Endodermal cell (in vitro differentiated cells): ENCODE measurements around the gene INSL3. TPM values are rescaled to one million over a fixed set of nuclear protein-coding genes. Genes with fewer than 3 reads are reported as not detected.

Experiments used
- DNase-seq: peaks from one replicate; pipeline ENCODE4 v3.0.0-alpha.2; 2017
- H3K27ac ChIP-seq: 2 replicates; pipeline ENCODE4 v1.5.1; 2013; ENCODE audit warnings: mild to moderate bottlenecking, low read depth, low read length, moderate library complexity
- H3K27me3 ChIP-seq: 2 replicates; pipeline ENCODE4 v1.6.1; 2013; ENCODE audit warnings: mild to moderate bottlenecking, low read length, moderate library complexity; ENCODE audit not compliant: insufficient read depth, control insufficient read depth, poor library complexity, severe bottlenecking
- H3K36me3 ChIP-seq: 2 replicates; pipeline ENCODE4 v1.7.0; 2013; ENCODE audit warnings: mild to moderate bottlenecking, low read length, moderate library complexity; ENCODE audit not compliant: control insufficient read depth, insufficient read depth
- H3K4me1 ChIP-seq: one replicate; pipeline ENCODE4 v1.7.0; 2013; ENCODE audit warnings: low read length; ENCODE audit not compliant: control insufficient read depth, insufficient read depth
- H3K4me3 ChIP-seq: 2 replicates; pipeline ENCODE4 v1.5.1; 2013; ENCODE audit warnings: mild to moderate bottlenecking, low read length, moderate library complexity
- H3K9ac ChIP-seq: 2 replicates; pipeline ENCODE4 v1.6.1; 2013; ENCODE audit warnings: mild to moderate bottlenecking, low read length, moderate library complexity; ENCODE audit not compliant: poor library complexity, severe bottlenecking; ENCODE audit errors: extremely low read depth
- H3K9me3 ChIP-seq: 2 replicates; pipeline ENCODE4 v1.6.1; 2013; ENCODE audit warnings: mild to moderate bottlenecking, low read length, moderate library complexity; ENCODE audit not compliant: control insufficient read depth
- H3K27ac Mint-ChIP-seq: 2 replicates; pipeline ENCODE4 v1.8.0; 2020; ENCODE audit warnings: mixed read lengths
- H3K27me3 Mint-ChIP-seq: 2 replicates; pipeline ENCODE4 v1.8.0; 2021; ENCODE audit warnings: mild to moderate bottlenecking, mixed read lengths; ENCODE audit not compliant: insufficient read depth
- H3K36me3 Mint-ChIP-seq: 2 replicates; pipeline ENCODE4 v1.8.0; 2020; ENCODE audit warnings: low read depth, mixed read lengths
- H3K4me1 Mint-ChIP-seq: 2 replicates; pipeline ENCODE4 v1.8.0; 2020; ENCODE audit warnings: mixed read lengths
- H3K4me3 Mint-ChIP-seq: 2 replicates; pipeline ENCODE4 v1.8.0; 2020; ENCODE audit warnings: mild to moderate bottlenecking, moderate library complexity, mixed read lengths
- H3K9me3 Mint-ChIP-seq: 2 replicates; pipeline ENCODE4 v1.8.0; 2020; ENCODE audit warnings: mild to moderate bottlenecking, mixed read lengths
- WGBS, 2 experiments: methylation state at CpG; one replicate each; pipeline versions ENCODE4 v1.1.5 to v1.1.7; 2013; ENCODE audit warnings: missing lambda C conversion rate in 2 of 2, mixed read lengths in 1 of 2; ENCODE audit not compliant: insufficient coverage in 1 of 2, insufficient read length in 1 of 2; 5-methylcytosine and 5-hydroxymethylcytosine counted together
- total RNA-seq, 2 donors: library from RNA; stranded (reverse); fragmentation: NEBNext Ultra II Directional in 1 of 2; extraction: Animal tissue kit (Norgen Biotek cat#: 25700) in 1 of 2; gene quantifications; 2 replicates in 1 of 2; 3 replicates in 1 of 2; pipeline ENCODE4 v1.2.1, GENCODE V29; 2021
- TF ChIP-seq, protein P1 (sequence below): fragments of 200-600 bp; sonication (generic); conservative IDR thresholded peaks from 2 replicates; pipeline ENCODE4 v1.5.0; 2021; ENCODE audit warnings: antibody characterized with exemption, mild to moderate bottlenecking

INSL3 gene
- total RNA-seq, 2 donors from 2014 or later, result 0.80 TPM; not detected in 1

DNA sequence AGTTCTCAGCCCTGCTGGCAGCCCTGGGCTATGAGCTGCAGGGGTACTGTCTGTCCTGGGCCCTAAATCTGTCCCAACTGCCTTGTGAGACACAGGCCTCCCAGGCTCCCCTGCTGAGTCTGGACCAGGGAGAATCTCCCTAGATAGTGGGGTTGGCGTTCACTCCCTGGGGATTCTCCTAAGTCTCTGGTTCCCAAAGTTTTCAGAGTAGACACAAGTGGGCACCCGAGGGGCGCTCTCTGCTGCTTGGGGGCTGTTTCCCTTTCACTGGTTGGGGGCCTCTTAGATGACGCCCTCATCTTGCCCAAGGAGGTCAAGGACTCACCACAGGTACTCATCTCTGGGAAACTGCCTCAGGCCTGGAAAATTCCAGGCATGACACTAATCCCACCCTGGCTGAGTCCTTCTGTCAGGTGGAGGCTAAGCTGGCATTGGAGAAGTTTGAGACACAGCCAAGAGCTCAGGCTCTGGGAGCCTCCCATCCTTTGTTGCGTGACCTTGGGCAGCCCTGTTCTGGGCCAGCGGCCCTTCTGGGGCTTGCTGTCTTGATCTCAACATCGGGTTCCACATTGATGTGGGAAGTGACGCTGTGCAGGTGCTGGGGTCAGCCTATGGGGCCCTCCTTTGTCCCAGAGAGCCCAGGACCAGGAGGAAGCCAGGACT lies 42.3 kb upstream of the INSL3 start:
- Mint-ChIP-seq H3K4me3 (no peak overlapping the region), H3K4me1 (peaks cover 12% of the 10 kb centered on the region), H3K27me3 (no peaks in the 10 kb centered on the region), H3K27ac (peak overlapping the region; percentile 79), H3K36me3 (peaks cover 46% of the 10 kb centered on the region), H3K9me3 (no peaks in the 10 kb centered on the region)
- no peak overlapping the region for H3K9ac ChIP-seq
- H3K9me3 ChIP-seq, result no peaks in the 10 kb centered on the region
- H3K27me3 ChIP-seq, result no peaks in the 10 kb centered on the region
- H3K4me1 ChIP-seq, result no peaks in the 10 kb centered on the region
- H3K4me3 ChIP-seq, result no peak overlapping the region
- H3K27ac ChIP-seq, result no peak overlapping the region
- peaks cover 43% of the 10 kb centered on the region for H3K36me3 ChIP-seq
- peak; percentile 53 for DNase-seq
- TF ChIP-seq, protein P1, sequence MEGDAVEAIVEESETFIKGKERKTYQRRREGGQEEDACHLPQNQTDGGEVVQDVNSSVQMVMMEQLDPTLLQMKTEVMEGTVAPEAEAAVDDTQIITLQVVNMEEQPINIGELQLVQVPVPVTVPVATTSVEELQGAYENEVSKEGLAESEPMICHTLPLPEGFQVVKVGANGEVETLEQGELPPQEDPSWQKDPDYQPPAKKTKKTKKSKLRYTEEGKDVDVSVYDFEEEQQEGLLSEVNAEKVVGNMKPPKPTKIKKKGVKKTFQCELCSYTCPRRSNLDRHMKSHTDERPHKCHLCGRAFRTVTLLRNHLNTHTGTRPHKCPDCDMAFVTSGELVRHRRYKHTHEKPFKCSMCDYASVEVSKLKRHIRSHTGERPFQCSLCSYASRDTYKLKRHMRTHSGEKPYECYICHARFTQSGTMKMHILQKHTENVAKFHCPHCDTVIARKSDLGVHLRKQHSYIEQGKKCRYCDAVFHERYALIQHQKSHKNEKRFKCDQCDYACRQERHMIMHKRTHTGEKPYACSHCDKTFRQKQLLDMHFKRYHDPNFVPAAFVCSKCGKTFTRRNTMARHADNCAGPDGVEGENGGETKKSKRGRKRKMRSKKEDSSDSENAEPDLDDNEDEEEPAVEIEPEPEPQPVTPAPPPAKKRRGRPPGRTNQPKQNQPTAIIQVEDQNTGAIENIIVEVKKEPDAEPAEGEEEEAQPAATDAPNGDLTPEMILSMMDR, result no peak
- WGBS, 2 experiments, result 94 to 98% methylated on average over 6 to 8 of the region's 8 CpGs

DNA sequence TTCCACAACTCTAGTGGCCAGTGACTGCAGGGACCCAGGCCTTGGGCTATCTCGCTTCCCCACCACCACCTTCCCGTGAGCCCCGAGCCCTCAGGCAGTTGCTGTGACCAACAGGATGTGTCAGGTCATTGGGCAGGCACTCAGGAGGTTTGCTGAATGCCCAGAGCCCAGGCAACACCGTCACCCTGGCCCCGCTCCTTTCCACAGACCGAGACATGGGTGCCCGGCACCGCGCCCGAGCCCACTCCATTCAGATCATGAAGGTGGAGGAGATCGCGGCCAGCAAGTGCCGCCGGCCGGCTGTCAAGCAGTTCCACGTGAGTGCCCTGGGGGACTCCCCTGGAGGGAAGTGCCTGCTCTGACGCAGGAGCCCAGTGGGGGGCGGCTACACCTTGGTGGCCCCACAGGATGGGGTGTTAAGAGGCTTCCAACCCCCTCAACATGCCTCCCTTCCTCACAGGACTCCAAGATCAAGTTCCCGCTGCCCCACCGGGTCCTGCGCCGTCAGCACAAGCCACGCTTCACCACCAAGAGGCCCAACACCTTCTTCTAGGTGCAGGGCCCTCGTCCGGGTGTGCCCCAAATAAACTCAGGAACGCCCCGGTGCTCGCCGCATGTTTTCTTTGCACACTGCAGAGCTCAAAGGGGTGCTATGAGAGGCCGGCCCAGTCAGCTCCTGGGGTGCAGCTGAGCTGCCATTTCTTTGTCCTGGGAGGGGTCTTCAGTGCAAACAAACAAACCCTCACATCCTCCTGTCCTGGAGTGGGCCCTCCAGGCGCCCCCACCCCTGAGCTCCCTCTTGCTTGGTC lies 41.6 kb upstream of the INSL3 start:
- Histone ChIP-seq H3K36me3 (peaks cover 43% of the 10 kb centered on the region), H3K9me3 (no peaks in the 10 kb centered on the region), H3K9ac (no peak overlapping the region), H3K27ac (no peak overlapping the region), H3K4me1 (no peaks in the 10 kb centered on the region), H3K4me3 (no peak overlapping the region), H3K27me3 (no peaks in the 10 kb centered on the region)
- Mint-ChIP-seq H3K36me3 (peaks cover 46% of the 10 kb centered on the region), H3K9me3 (no peaks in the 10 kb centered on the region), H3K27ac (peak overlapping the region; percentile 83), H3K27me3 (no peaks in the 10 kb centered on the region), H3K4me1 (peaks cover 12% of the 10 kb centered on the region), H3K4me3 (peak overlapping the region; percentile 99)
- no peak for DNase-seq
- TF ChIP-seq, protein P1, result no peak
- 92% methylated on average over 11 to 31 of the region's 31 CpGs for WGBS, 2 experiments

DNA sequence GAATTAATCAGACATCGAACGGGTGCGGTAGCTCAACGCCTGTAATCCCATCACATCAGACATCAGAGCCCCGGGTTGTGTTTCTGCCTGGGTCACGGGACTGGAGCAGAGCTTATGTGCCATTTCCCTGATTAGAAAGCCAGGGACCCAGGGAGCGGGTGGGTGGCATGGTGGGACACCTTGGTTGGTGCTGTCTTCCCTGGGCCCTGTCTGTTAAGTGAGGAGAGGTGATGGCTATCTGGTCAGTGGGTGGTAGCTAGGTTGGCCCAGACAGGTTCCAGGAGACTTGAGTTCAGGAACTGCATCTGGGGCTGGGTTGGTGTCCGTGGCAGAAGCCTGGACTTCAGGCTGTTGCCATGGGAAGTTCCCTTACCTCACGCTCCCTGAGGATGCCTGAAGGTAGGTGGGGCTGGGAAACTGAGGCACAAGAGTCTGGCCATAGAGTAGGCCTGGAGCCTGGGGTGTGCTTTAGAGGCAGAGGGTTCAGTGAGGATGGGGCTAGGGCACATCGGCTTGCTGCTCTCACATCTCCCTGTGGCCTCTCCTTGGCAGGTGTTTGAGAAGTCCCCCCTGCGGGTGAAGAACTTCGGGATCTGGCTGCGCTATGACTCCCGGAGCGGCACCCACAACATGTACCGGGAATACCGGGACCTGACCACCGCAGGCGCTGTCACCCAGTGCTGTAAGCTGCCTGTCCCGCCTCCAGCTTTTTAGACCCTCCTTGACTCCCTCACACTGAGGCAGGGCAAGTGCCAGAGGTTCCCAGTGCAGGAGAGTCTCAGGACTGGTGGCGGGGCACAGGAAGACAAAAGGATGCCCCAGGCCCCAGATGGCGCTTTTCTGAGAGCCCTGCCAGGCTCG lies 40.5 kb upstream of the INSL3 start:
- peak overlapping the region; percentile 3 for H3K9ac ChIP-seq
- H3K4me3 ChIP-seq, result peak overlapping the region; percentile 100
- no peak for DNase-seq
- Mint-ChIP-seq H3K9me3 (no peaks in the 10 kb centered on the region), H3K36me3 (peaks cover 46% of the 10 kb centered on the region), H3K4me1 (peaks cover 12% of the 10 kb centered on the region), H3K4me3 (peak overlapping the region; percentile 99), H3K27ac (peak overlapping the region; percentile 99), H3K27me3 (no peaks in the 10 kb centered on the region)
- H3K36me3 ChIP-seq, result peaks cover 43% of the 10 kb centered on the region
- H3K4me1 ChIP-seq, result no peaks in the 10 kb centered on the region
- H3K27ac ChIP-seq, result no peak overlapping the region
- no peaks in the 10 kb centered on the region for H3K27me3 ChIP-seq
- no peaks in the 10 kb centered on the region for H3K9me3 ChIP-seq
- TF ChIP-seq, protein P1, result no peak
- 95 to 97% methylated on average over 6 to 23 of the region's 23 CpGs for WGBS, 2 experiments
